Stimulated activated CD4-positive, alpha-beta T cell treated with anti-CD3 and anti-CD28 coated beads, Interleukin-4, amount 100 ng/mL, for 1 hour (primary cell): Measurements from ENCODE around the gene STPG2.
"Not testable (repeated sequence)": the region's sequence is repeated elsewhere in the genome, so short reads cannot be mapped to it uniquely, and the experiment has no call there.

Source experiments
- DNase-seq: peaks from one replicate; pipeline ENCODE4 v3.0.0-alpha.2; 2020

Gene STPG2

DNA sequence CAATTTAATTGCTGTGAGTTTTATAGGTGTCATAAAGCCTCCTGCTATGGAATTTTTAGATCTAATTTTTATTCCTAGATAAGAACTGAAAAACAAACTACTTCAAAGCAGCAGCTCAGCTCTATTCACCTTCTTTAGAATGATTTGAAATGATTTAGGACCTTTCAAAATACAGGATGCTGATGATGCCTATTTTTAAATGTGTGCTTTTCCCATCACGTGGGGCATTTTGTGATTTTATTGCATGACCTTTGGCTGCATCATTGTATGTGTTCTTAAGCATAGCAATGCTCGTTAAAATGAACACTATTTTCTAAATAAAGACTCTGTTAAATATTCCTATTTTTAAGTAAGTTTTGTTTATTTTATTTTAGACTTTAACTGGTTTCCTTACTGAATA lies 537.3 kb downstream of the STPG2 start:
- no peak for DNase-seq

- no peak for DNase-seq
Observed at GRCh38 chr4:97593248-97593647, 550.0 kb downstream of the STPG2 start.

- no peak for DNase-seq
Observed at GRCh38 chr4:97590266-97590665, 553.0 kb downstream of the STPG2 start.

- DNase-seq: no peak
Observed at GRCh38 chr4:97589481-97590196, 553.6 kb downstream of the STPG2 start.

- DNase-seq: no peak
Observed at GRCh38 chr4:97587912-97588311, 555.4 kb downstream of the STPG2 start.

DNA sequence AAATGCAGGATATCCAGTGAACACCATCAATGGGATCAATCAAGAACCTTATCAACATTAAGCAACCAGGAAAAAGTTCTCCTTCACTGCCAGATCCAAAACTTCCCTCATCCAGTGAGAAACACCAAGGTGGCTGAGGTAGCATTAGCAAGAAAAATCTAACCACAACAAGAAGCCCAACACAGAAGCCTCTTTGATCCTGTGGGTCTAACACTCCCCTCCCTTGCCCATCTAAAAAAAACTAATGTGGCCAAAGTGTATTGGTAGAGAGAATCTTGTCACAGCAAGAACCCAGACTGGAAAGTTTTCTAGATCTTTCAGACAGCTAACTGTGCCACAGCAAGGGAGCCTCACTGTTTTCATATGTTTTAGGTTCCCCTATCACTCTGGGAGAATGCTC lies 558.0 kb downstream of the STPG2 start:
- DNase-seq: no peak

- no peak for DNase-seq
Observed at GRCh38 chr4:97582890-97583289, 560.4 kb downstream of the STPG2 start.

- no peak for DNase-seq
Observed at GRCh38 chr4:97577004-97577403, 566.3 kb downstream of the STPG2 start.

DNA sequence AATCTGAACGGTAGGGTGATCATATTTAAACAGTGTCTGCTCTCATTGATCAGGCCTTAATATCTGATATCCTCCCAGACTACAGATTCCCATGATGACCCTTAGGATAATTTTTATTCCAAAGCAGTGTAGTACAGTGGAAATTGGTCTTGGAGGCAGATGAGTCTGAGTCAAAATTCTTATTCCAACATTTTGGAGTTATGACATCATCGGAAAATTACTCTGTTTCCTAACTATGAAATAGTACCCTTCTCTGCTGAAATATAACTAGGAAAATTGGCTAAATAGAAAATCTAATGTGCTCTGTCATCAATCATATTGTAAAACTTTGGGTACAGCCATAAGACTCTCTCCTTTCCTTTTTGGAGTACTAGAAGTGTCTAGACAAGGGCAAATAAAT lies 583.3 kb downstream of the STPG2 start:
- DNase-seq: no peak

- DNase-seq: no peak
Observed at GRCh38 chr4:97558204-97558778, 585.0 kb downstream of the STPG2 start.

DNA sequence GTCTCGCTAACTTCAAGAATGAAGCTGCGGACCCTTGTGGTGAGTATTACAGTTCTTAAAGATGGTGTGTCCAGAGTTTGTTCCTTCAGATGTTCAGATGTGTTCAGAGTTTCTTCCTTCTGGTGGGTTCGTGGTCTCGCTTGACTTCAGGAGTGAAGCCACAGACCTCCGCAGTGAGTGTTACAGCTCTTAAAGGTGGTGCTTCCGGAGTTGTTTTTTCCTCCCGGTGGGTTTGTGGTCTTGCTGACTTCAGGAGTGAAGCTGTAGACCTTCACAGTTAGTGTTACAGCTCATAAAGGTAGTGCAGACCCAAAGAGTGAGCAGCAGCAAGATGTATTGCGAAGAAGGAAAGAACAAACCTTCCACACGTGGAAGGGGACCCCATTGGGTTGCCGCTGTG lies 592.6 kb downstream of the STPG2 start:
- DNase-seq: not testable (repeated sequence)

- DNase-seq: no peak
Observed at GRCh38 chr4:97548943-97549583, 594.2 kb downstream of the STPG2 start.

DNA sequence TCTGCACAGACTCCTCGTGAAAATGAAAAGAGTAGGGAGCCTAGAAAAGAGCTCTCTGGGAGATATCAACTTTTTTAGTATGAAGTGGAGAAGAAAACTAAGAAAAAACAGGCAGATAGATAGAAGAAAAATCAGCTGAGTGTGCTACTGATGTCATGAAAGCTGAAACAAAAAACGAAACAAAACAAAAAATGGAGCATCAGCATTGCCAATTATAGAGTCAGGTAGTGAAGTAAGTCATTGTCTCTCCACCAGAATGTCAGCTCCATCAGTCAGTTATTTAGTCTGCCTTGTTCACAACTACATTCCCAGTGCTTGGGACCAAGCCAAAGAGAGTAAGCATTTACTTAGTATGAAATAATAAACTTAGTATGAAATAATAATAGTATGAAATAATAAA lies 595.1 kb downstream of the STPG2 start:
- no peak for DNase-seq

DNA sequence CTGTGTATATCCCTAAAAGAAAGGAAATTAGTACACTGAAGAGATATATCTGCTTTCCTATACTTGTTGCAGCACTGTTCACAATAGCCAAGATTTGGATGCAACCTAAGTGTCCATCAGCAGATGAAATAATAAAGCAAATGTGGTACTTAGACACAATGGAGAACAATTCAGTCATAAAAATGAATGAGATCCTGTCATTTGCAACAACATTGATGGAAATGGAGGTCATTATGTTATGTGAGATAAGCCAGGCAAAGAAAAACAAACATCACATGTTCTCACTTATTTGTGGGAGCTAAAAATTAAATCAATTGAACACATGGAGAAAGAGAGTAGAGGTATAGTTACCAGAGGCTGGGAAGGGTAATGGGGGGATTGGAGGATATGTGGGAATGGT lies 611.9 kb downstream of the STPG2 start:
- DNase-seq: no peak

GRCh38 chr4:97530676-97531075 lies 612.6 kb downstream of the STPG2 start:
- DNase-seq: no peak

DNA sequence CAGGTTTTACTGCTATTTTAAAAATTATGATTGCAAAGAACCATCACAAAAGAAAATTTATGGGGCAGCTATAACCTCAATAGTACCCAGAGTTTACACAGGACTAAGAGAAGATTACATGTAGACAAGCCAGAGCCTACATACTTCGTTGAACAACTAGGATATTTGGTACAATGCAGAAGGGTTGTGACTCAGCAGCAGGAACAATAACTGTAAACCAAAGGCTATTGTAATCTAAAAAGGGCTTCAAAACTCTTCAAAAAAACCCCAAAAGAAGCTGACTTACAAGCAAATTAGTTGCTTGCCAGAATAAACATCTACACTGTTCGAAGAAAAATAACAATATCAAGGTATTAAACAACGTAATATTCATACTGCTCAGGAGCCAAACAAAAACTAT lies 618.0 kb downstream of the STPG2 start:
- no peak for DNase-seq

DNA sequence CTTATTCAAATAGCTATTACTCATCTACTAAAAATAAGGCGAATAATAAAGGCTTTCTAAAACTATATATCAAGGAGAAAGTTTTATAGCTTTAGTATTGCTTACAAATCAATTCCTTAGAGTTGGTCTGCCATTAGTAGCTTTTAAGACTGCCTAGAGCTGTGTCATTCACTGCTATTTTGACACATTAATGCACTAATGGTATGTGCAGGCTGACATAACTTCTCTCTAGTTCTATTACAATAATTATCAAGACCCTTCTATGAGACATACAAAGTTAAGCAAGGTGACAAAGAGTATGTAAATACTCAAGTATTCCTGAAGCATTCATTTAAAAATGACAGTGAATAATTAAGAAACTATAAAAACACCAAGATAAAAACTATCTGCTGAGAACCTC lies 625.3 kb downstream of the STPG2 start:
- no peak for DNase-seq

DNA sequence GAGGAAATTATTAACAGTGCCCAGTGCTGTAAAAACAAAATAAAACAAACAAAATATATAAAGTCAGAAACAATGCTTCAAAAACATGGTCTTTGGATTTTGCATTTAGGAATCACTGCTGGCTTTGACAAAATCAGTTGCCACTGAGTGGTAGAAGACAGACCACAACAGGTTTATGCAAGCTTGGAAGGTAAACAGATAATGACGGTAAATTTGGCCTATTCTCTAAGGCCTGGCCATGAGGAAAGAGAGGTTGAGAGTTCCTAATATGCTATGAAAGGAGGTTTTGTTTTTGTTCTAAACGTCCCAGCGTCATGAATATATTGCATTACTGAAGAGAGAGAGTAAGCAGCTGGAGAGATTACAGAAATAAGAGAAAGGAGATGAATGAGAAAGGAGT lies 629.4 kb downstream of the STPG2 start:
- no peak for DNase-seq
